HEK293 (cell line): ENCODE data around the gene SCGB1D2.

Source experiments
- CTCF ChIA-PET: fragments of 350-600 bp; formaldehyde crosslinking; extraction: SDS; loops from one replicate; lab custom pipeline; 2021; ENCODE audit warnings: antibody characterized with exemption; lab: Yijun Ruan, JAX
- POLR2A ChIA-PET: fragments of 300-600 bp; formaldehyde crosslinking; extraction: SDS; loops from one replicate; lab custom pipeline; 2020; ENCODE audit warnings: antibody characterized with exemption, inconsistent platforms; lab: Yijun Ruan, JAX
- H3K27ac ChIP-seq: fragments of 200-500 bp; sonication (Bioruptor generic); 2 replicates; pipeline ENCODE4 v1.5.1; 2014; ENCODE audit warnings: low read depth, low read length, control low read depth, inconsistent platforms; ENCODE audit errors: extremely low read depth
- H3K36me3 ChIP-seq, 2 experiments: fragments of 200-500 bp in 1 of 2; sonication (Bioruptor generic) in 1 of 2; 1 replicate in 1 of 2; 2 replicates in 1 of 2; pipeline ENCODE4 v1.5.1; 2014 to 2017; ENCODE audit warnings: inconsistent platforms in 2 of 2, low read length in 2 of 2; ENCODE audit not compliant: control insufficient read depth in 2 of 2, insufficient read depth in 1 of 2
- H3K4me1 ChIP-seq: fragments of 200-500 bp; sonication (Bioruptor generic); 2 replicates; pipeline ENCODE4 v1.5.1; 2014; ENCODE audit warnings: mild to moderate bottlenecking, low read length, inconsistent platforms; ENCODE audit not compliant: control insufficient read depth, insufficient read depth
- H3K4me3 ChIP-seq: 2 replicates; pipeline ENCODE4 v1.5.1; 2011; ENCODE audit warnings: low read depth, mild to moderate bottlenecking, control low read depth, low read length, moderate library complexity
- H3K9me3 ChIP-seq: fragments of 200-500 bp; sonication (Bioruptor generic); 2 replicates; pipeline ENCODE4 v1.5.1; 2014; ENCODE audit warnings: low read depth, low read length, inconsistent platforms; ENCODE audit not compliant: control insufficient read depth, insufficient read depth
- KLF9 ChIP-seq: fragments of 450-650 bp; formaldehyde crosslinking; IDR thresholded peaks from 2 replicates; pipeline ENCODE4 v1.5.1; 2016; ENCODE audit warnings: missing biosample characterization, missing genetic modification characterization, low read depth
- PATZ1 ChIP-seq: fragments of 450-650 bp; formaldehyde crosslinking; IDR thresholded peaks from 2 replicates; pipeline ENCODE4 v1.5.1; 2016; ENCODE audit warnings: missing biosample characterization, missing genetic modification characterization
- RBAK ChIP-seq: fragments of 450-650 bp; formaldehyde crosslinking; IDR thresholded peaks from 2 replicates; pipeline ENCODE4 v1.5.1; 2016; ENCODE audit warnings: missing biosample characterization, missing genetic modification characterization
- ZBTB10 ChIP-seq: fragments of 450-650 bp; formaldehyde crosslinking; IDR thresholded peaks from 2 replicates; pipeline ENCODE4 v1.5.1; 2016; ENCODE audit warnings: missing biosample characterization, missing genetic modification characterization
- ZBTB44 ChIP-seq: fragments of 450-650 bp; IDR thresholded peaks from 2 replicates; pipeline ENCODE4 v1.5.1; 2018; ENCODE audit warnings: missing biosample characterization, mild to moderate bottlenecking, missing genetic modification characterization
- ZBTB7A ChIP-seq: fragments of 450-650 bp; formaldehyde crosslinking; IDR thresholded peaks from 2 replicates; pipeline ENCODE4 v1.5.1; 2016; ENCODE audit warnings: low read depth, missing biosample characterization, missing genetic modification characterization
- ZNF114 ChIP-seq: fragments of 450-650 bp; formaldehyde crosslinking; IDR thresholded peaks from 2 replicates; pipeline ENCODE4 v1.5.0; 2017; ENCODE audit warnings: missing biosample characterization, missing genetic modification characterization
- ZNF138 ChIP-seq: fragments of 450-650 bp; formaldehyde crosslinking; IDR thresholded peaks from 2 replicates; pipeline ENCODE4 v1.5.1; 2016; ENCODE audit warnings: missing biosample characterization, missing genetic modification characterization, borderline replicate concordance
- ZNF140 ChIP-seq: fragments of 450-650 bp; formaldehyde crosslinking; IDR thresholded peaks from 2 replicates; pipeline ENCODE4 v1.5.1; 2016; ENCODE audit warnings: missing biosample characterization, missing genetic modification characterization
- ZNF274 ChIP-seq, 2 experiments: fragments of 200-500 bp in 1 of 2; fragments of 450-650 bp in 1 of 2; sonication (Bioruptor generic) in 1 of 2; formaldehyde crosslinking in 1 of 2; IDR thresholded peaks; 2 replicates each; pipeline versions ENCODE4 v1.5.1 to v1.6.1; 2014 to 2016; ENCODE audit warnings: borderline replicate concordance in 1 of 2, inconsistent platforms in 1 of 2, low read length in 1 of 2, missing biosample characterization in 1 of 2, missing genetic modification characterization in 1 of 2
- ZNF302 ChIP-seq: fragments of 450-650 bp; formaldehyde crosslinking; IDR thresholded peaks from 2 replicates; pipeline ENCODE4 v1.5.1; 2016; ENCODE audit warnings: missing biosample characterization, missing genetic modification characterization, low read depth
- ZNF350 ChIP-seq: fragments of 450-650 bp; formaldehyde crosslinking; IDR thresholded peaks from 2 replicates; pipeline ENCODE4 v1.5.0; 2017; ENCODE audit warnings: missing biosample characterization, mild to moderate bottlenecking, missing genetic modification characterization
- ZNF391 ChIP-seq: fragments of 450-650 bp; formaldehyde crosslinking; IDR thresholded peaks from 2 replicates; pipeline ENCODE4 v1.5.1; 2016; ENCODE audit warnings: low read depth, missing biosample characterization, missing genetic modification characterization, borderline replicate concordance
- ZNF426 ChIP-seq: fragments of 450-650 bp; formaldehyde crosslinking; IDR thresholded peaks from 2 replicates; pipeline ENCODE4 v1.5.1; 2017; ENCODE audit warnings: missing biosample characterization, missing genetic modification characterization, mild to moderate bottlenecking, inconsistent platforms, moderate library complexity
- ZNF433 ChIP-seq: fragments of 450-650 bp; formaldehyde crosslinking; IDR thresholded peaks from 2 replicates; pipeline ENCODE4 v1.5.1; 2016; ENCODE audit warnings: missing biosample characterization, missing genetic modification characterization, low read depth
- ZNF549 ChIP-seq: fragments of 450-650 bp; IDR thresholded peaks from 2 replicates; pipeline ENCODE4 v1.5.1; 2018; ENCODE audit warnings: missing biosample characterization, missing genetic modification characterization, mild to moderate bottlenecking, inconsistent platforms, moderate library complexity
- ZNF571 ChIP-seq: fragments of 450-650 bp; formaldehyde crosslinking; IDR thresholded peaks from 2 replicates; pipeline ENCODE4 v1.5.0; 2017; ENCODE audit warnings: missing biosample characterization, missing genetic modification characterization
- ZNF624 ChIP-seq: fragments of 450-650 bp; formaldehyde crosslinking; IDR thresholded peaks from 2 replicates; pipeline ENCODE4 v1.5.1; 2017; ENCODE audit warnings: missing biosample characterization, missing genetic modification characterization
- ZNF776 ChIP-seq: fragments of 450-650 bp; formaldehyde crosslinking; IDR thresholded peaks from 2 replicates; pipeline ENCODE4 v1.5.0; 2017; ENCODE audit warnings: missing biosample characterization, missing genetic modification characterization, borderline replicate concordance
- ZNF777 ChIP-seq: fragments of 450-650 bp; formaldehyde crosslinking; IDR thresholded peaks from 2 replicates; pipeline ENCODE4 v1.5.1; 2017; ENCODE audit warnings: missing biosample characterization, missing genetic modification characterization, borderline replicate concordance
- TF ChIP-seq, protein P1 (sequence below): fragments of 450-650 bp; formaldehyde crosslinking; IDR thresholded peaks from 2 replicates; pipeline ENCODE4 v1.5.1; 2016; ENCODE audit warnings: missing biosample characterization, missing genetic modification characterization
- TF ChIP-seq, protein P2 (sequence below): fragments of 450-650 bp; formaldehyde crosslinking; IDR thresholded peaks from 2 replicates; pipeline ENCODE4 v1.5.1; 2016; ENCODE audit warnings: missing biosample characterization, missing genetic modification characterization, low read depth

The SCGB1D2 gene

DNA sequence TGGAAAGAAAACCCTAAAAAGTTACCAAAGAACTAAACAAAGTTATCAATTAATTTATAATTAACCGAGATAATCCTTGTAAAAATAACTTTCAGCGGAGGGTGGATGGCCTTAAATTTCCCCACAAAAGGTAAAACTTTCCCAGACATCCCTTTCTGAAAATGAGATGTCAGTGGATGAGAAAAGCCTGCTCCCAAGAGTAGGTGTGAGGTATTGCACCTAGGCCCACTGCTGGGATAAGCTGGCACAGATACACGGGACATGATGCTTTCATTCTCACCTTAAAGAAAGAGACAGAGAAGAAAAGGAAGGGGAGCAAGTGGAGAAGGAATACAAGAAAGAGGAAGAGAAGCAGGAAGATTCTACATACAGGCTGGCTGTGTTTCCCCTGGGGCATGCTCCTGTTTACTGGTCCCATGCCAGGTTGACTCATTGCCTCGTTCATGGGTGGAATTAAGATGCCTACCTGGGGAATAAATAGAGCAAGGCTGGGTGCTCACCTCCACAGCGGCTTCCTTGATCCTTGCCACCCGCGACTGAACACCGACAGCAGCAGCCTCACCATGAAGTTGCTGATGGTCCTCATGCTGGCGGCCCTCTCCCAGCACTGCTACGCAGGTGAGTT, 27.7 kb downstream of the SCGB1D2 start, which contains the start of gene SCGB2A2:
TSS of gene SCGB2A2 (plus strand) at position 505 of the 625 bp plus-strand sequence. CDS start at position 564, 59 bp downstream.
- TF ChIP-seq ZNF138 (tag by site-specific recombination) (no peak), ZNF350 (tag by site-specific recombination) (no peak)
- TF ChIP-seq, all 188 proteins: peak for 0
- no peak within 1 kb of the TSS for H3K4me3 ChIP-seq
- H3K36me3 ChIP-seq, result no peaks in the 10 kb centered on the region
- ChIA-PET POLR2A (no interaction called here), CTCF (interaction anchor here (1.2 kb wide), 1 partner anchor 21 kb away, joined by 3 read pairs; no protein-coding TSS in a partner anchor)
- H3K9me3 ChIP-seq, result no peaks in the 10 kb centered on the region
- H3K4me1 ChIP-seq, result no peaks in the 10 kb centered on the region
- H3K27ac ChIP-seq, result no peak within 1 kb of the TSS

DNA sequence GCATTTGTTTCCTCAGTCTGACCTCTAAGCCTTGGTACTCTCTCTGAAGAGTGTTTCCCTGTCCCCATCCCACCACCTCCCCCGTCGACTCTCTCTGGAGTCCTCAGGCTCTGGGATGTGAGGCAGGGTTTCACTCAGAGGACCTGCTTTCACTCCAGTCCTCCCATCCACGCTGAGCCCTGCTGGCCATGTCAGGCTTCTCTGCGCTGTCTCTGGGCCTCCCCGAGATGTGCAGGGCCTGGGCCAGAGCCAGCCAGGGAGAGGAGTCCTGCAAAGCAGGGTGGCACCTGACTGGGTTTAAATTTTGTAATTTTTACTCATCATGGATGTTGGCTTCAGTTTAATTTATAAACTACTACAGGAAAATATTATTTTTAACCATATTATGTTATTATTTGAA, 31.2 kb downstream of the SCGB1D2 start:
- Histone ChIP-seq H3K36me3 (no peaks in the 10 kb centered on the region), H3K9me3 (no peaks in the 10 kb centered on the region), H3K27ac (no peak overlapping the region), H3K4me3 (no peak overlapping the region), H3K4me1 (no peaks in the 10 kb centered on the region)
- ChIA-PET POLR2A (no interaction called here), CTCF (no interaction called here)
- TF ChIP-seq ZBTB7A (no peak), ZNF140 (tag by site-specific recombination) (no peak), ZNF391 (tag by site-specific recombination) (no peak), ZNF571 (tag by site-specific recombination) (no peak), ZNF549 (tag by site-specific recombination) (no peak), ZNF114 (no peak), KLF9 (no peak), ZBTB10 (no peak), RBAK (tag by site-specific recombination) (no peak), ZNF624 (no peak), ZNF426 (tag by site-specific recombination) (no peak), PATZ1 (tag by site-specific recombination) (no peak), ZNF776 (tag by site-specific recombination) (no peak)
- TF ChIP-seq, protein P1, sequence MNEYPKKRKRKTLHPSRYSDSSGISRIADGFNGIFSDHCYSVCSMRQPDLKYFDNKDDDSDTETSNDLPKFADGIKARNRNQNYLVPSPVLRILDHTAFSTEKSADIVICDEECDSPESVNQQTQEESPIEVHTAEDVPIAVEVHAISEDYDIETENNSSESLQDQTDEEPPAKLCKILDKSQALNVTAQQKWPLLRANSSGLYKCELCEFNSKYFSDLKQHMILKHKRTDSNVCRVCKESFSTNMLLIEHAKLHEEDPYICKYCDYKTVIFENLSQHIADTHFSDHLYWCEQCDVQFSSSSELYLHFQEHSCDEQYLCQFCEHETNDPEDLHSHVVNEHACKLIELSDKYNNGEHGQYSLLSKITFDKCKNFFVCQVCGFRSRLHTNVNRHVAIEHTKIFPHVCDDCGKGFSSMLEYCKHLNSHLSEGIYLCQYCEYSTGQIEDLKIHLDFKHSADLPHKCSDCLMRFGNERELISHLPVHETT (tag by site-specific recombination), result no peak

- Histone ChIP-seq H3K4me3 (no peak overlapping the region), H3K27ac (no peak overlapping the region), H3K36me3 (no peaks in the 10 kb centered on the region), H3K4me1 (no peaks in the 10 kb centered on the region), H3K9me3 (no peaks in the 10 kb centered on the region)
- ChIA-PET CTCF (no interaction called here), POLR2A (no interaction called here)
- TF ChIP-seq, protein P2, sequence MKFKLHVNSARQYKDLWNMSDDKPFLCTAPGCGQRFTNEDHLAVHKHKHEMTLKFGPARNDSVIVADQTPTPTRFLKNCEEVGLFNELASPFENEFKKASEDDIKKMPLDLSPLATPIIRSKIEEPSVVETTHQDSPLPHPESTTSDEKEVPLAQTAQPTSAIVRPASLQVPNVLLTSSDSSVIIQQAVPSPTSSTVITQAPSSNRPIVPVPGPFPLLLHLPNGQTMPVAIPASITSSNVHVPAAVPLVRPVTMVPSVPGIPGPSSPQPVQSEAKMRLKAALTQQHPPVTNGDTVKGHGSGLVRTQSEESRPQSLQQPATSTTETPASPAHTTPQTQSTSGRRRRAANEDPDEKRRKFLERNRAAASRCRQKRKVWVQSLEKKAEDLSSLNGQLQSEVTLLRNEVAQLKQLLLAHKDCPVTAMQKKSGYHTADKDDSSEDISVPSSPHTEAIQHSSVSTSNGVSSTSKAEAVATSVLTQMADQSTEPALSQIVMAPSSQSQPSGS, result no peak
- TF ChIP-seq ZNF777 (no peak), ZBTB44 (tag by site-specific recombination) (no peak), ZNF302 (tag by site-specific recombination) (no peak), ZNF274 (IDR thresholded peaks at IDR 0.05; ENCODE audit: low read length) (no peak), ZNF274 (tag by site-specific recombination; IDR thresholded peaks at IDR 0.05; ENCODE audit: borderline replicate concordance) (no peak), ZNF433 (tag by site-specific recombination) (no peak)
Observed at GRCh38 chr11:62273789-62274275, 31.8 kb downstream of the SCGB1D2 start.
